Activated CD8-positive, alpha-beta T cell treated with anti-CD3 and anti-CD28 coated beads for 36 hours (primary cell): ENCODE results near the gene MEF2B. TPM values are rescaled to one million over a fixed set of nuclear protein-coding genes. Genes with fewer than 3 reads are reported as not detected.
"Not testable (repeated sequence)": the region's sequence is repeated elsewhere in the genome, so short reads cannot be mapped to it uniquely, and the experiment has no call there.

ENCODE experiments used
- ATAC-seq: fragments of 200-7000 bp; cut with Tn5 transposase; one replicate; pipeline ENCODE4 v1.10.0; 2021; ENCODE audit warnings: mild to moderate bottlenecking, moderate library complexity
- CTCF ChIA-PET: fragments of 350-600 bp; sonication (Branson Sonifier 250); formaldehyde crosslinking; loops from one replicate; lab custom pipeline; 2021; ENCODE audit warnings: antibody characterized with exemption; lab: Charles Lee
- POLR2A ChIA-PET: fragments of 350-600 bp; sonication (Branson Sonifier 250); formaldehyde crosslinking; loops from one replicate; lab custom pipeline; 2021; ENCODE audit warnings: antibody characterized with exemption; lab: Charles Lee
- DNase-seq: peaks from one replicate; pipeline ENCODE4 v3.0.0-alpha.2; 2020
- H3K27ac Mint-ChIP-seq: one replicate; pipeline ENCODE4 v1.8.0; 2021; ENCODE audit warnings: mild to moderate bottlenecking, mixed read lengths
- H3K27me3 Mint-ChIP-seq: one replicate; pipeline ENCODE4 v1.8.0; 2021; ENCODE audit warnings: mixed read lengths
- H3K36me3 Mint-ChIP-seq: one replicate; pipeline ENCODE4 v1.8.0; 2021; ENCODE audit warnings: low read depth, mixed read lengths
- H3K4me1 Mint-ChIP-seq: one replicate; pipeline ENCODE4 v1.8.0; 2021; ENCODE audit warnings: low read depth, mixed read lengths
- H3K4me3 Mint-ChIP-seq: one replicate; pipeline ENCODE4 v1.8.0; 2021; ENCODE audit warnings: mild to moderate bottlenecking, moderate library complexity, mixed read lengths
- H3K9me3 Mint-ChIP-seq: one replicate; pipeline ENCODE4 v1.8.0; 2021; ENCODE audit warnings: mixed read lengths
- CTCF ChIP-seq: fragments of 200-600 bp; IDR thresholded peaks from one replicate; pipeline ENCODE4 v1.8.0; 2022; ENCODE audit warnings: antibody characterized with exemption, mild to moderate bottlenecking
- intact Hi-C: fragments of 100-400 bp; cut with micrococcal nuclease; formaldehyde crosslinking; loops from one replicate; pipeline ENCODE4 v1.10.0; 2022
- total RNA-seq, 2 experiments: library from RNA; stranded (reverse); gene quantifications; one replicate each; pipeline ENCODE4 v1.2.3, GENCODE V29; 2021

Gene MEF2B
- total RNA-seq, 2 experiments from 2014 or later, result 1.4 to 2.6 TPM

DNA sequence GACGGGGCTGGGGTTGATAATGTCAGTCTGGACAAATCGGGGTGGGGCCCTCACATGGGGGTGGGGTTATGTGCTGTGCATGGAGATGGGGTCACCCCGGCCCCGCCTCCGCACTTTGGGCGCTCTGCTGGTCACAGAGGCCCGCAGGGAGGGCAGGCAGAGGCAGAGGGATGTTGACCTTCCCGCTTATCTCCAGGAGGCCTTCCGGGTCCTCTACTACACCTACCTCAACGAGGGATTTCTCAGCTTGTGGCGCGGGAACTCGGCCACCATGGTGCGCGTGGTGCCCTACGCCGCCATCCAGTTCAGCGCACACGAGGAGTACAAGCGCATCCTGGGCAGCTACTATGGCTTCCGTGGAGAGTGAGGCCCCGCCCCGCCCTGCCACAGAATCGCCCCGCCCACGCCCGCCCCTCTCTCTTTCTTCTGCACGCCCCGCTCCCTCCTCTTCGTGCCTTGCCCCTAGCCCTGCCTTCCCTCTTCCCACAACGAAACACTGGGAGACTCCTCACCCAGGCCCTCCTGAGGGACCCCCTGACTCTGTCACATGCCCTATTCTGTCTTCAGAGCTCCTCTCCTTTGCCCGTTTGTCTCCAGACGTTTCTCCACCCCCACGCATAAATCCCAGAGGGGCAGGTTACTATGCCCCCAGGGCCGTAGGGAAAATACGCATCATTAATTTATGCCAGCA is 64.6 kb downstream of the MEF2B start:
- no peak for TF ChIP-seq CTCF
- Mint-ChIP-seq H3K9me3 (no peaks in the 10 kb centered on the region), H3K27me3 (no peaks in the 10 kb centered on the region), H3K36me3 (no peaks in the 10 kb centered on the region), H3K27ac (no peak overlapping the region), H3K4me3 (peak overlapping the region; percentile 21), H3K4me1 (no peaks in the 10 kb centered on the region)
- DNase-seq (peak; percentile 20), ATAC-seq (no peak)
- intact Hi-C loops, result no loop called here
- ChIA-PET POLR2A (interaction anchor here (1.2 kb wide), 1 partner anchor 37 kb away, joined by 3 read pairs; no protein-coding TSS in a partner anchor), CTCF (interaction anchor here (0.6 to 0.9 kb wide), 2 partner anchors 10 to 60 kb away, joined by 4 to 6 read pairs; no protein-coding TSS in a partner anchor)

- H3K27ac Mint-ChIP-seq, result no peak overlapping the region
- POLR2A ChIA-PET, result no interaction called here
- no peaks in the 10 kb centered on the region for H3K4me1 Mint-ChIP-seq
- CTCF ChIA-PET, result interaction anchor here (1.2 kb wide), 1 partner anchor 13 kb away, joined by 4 read pairs; no protein-coding TSS in a partner anchor
- H3K9me3 Mint-ChIP-seq, result no peaks in the 10 kb centered on the region
- TF ChIP-seq CTCF, result no peak
- no peak for DNase-seq
- H3K27me3 Mint-ChIP-seq, result no peaks in the 10 kb centered on the region
- H3K36me3 Mint-ChIP-seq, result no peaks in the 10 kb centered on the region
- intact Hi-C loops, result no loop called here
- H3K4me3 Mint-ChIP-seq, result no peak overlapping the region
- no peak for ATAC-seq
Measured at GRCh38 chr19:19103167-19103566, 66.9 kb downstream of the MEF2B start.

DNA sequence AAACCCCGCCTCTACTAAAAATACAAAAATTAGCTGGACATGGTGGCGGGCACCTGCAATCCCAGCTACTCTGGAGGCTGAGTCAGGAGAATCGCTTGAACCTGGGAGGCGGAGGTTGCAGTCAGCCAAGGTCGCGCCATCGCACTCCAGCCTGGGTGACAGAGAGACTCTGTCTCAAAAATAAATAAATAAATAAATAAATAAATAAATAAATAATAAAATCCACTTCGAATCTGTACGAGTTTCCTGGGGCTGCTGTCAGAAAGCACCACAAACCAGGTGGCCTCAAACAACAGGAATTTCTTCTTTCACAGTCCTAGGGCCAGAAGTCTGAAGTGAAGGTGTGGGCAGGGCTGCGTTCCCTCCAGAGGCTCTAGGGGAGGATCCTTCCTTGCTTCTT is 67.5 kb downstream of the MEF2B start:
- ATAC-seq, H3K9me3 Mint-ChIP-seq, intact Hi-C loops, H3K4me1 Mint-ChIP-seq, DNase-seq, H3K4me3 Mint-ChIP-seq, H3K27ac Mint-ChIP-seq, H3K27me3 Mint-ChIP-seq, POLR2A ChIA-PET, CTCF ChIA-PET, H3K36me3 Mint-ChIP-seq: not testable (repeated sequence)

GRCh38 chr19:19101540-19101939 is 68.5 kb downstream of the MEF2B start:
- intact Hi-C loops, result no loop called here
- H3K27ac Mint-ChIP-seq, result no peak overlapping the region
- TF ChIP-seq CTCF, result no peak
- no peak for DNase-seq
- H3K4me3 Mint-ChIP-seq, result no peak overlapping the region
- no peak for ATAC-seq
- H3K27me3 Mint-ChIP-seq, result no peaks in the 10 kb centered on the region
- H3K36me3 Mint-ChIP-seq, result no peaks in the 10 kb centered on the region
- POLR2A ChIA-PET, result no interaction called here
- CTCF ChIA-PET, result no interaction called here
- H3K9me3 Mint-ChIP-seq, result no peaks in the 10 kb centered on the region
- no peaks in the 10 kb centered on the region for H3K4me1 Mint-ChIP-seq

GRCh38 chr19:19098703-19099632 is 71.1 kb downstream of the MEF2B start:
- no peaks in the 10 kb centered on the region for H3K4me1 Mint-ChIP-seq
- H3K27ac Mint-ChIP-seq, result no peak overlapping the region
- ATAC-seq, result no peak
- H3K36me3 Mint-ChIP-seq, result no peaks in the 10 kb centered on the region
- ChIA-PET POLR2A (interaction anchor here (1.3 kb wide), 1 partner anchor 24 kb away, joined by 3 read pairs; no protein-coding TSS in a partner anchor), CTCF (no interaction called here)
- intact Hi-C loops, result no loop called here
- no peak for TF ChIP-seq CTCF
- no peaks in the 10 kb centered on the region for H3K27me3 Mint-ChIP-seq
- H3K9me3 Mint-ChIP-seq, result no peaks in the 10 kb centered on the region
- DNase-seq, result no peak
- H3K4me3 Mint-ChIP-seq, result no peak overlapping the region
